ENCODE measurements around the gene A4GALT. TPM values are rescaled to one million over a fixed set of nuclear protein-coding genes. Genes with fewer than 3 reads are reported as not detected.
A peak's percentile ranks its signal among the peaks of the same experiment; 100 is the strongest.

A4GALT gene
- total and polyA plus RNA-seq, 2 donors from 2014 or later = 76.2 to 186 TPM

DNA sequence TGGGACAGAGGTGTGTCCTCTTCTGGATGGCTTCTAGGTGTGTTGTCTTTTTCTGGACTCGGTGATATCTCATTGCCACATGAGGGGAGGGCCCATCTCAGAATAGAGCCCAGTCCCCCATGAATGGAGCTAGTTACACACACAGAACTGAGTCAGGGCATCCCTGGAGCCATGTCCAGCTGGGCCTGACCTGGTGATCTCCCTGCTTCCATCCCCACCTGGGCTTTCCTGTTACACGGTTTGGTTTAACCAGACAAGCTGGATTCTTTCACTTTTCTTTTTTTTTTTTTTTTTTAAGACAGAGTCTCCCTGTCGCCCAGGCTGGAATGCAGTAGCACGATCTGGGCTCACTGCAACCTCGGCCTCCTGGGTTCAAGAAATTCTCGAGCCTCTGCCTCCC lies 6.1 kb upstream of the A4GALT start:
- Histone ChIP-seq H3K36me3 (ENCODE audit: control insufficient read depth in 2 of 3, insufficient read depth in 3 of 3, low read length in 3 of 3) (no peaks in the 10 kb centered on the region), H3K27me3 (ENCODE audit: control insufficient read depth, insufficient read depth, low read length) (peaks cover under 1% of the 10 kb centered on the region), H3K27ac (ENCODE audit: low read depth in 2 of 2, low read length in 2 of 2) (no peak overlapping the region), H3K4me1 (ENCODE audit: control insufficient read depth in 2 of 3, insufficient read depth in 2 of 3, low read depth in 1 of 3, low read length in 3 of 3) (no peaks in the 10 kb centered on the region), H3K4me3 (ENCODE audit: low read length in 3 of 3) (no peak overlapping the region), H3K9me3 (ENCODE audit: control insufficient read depth in 2 of 3, insufficient read depth in 1 of 3, low read length in 3 of 3) (no peaks in the 10 kb centered on the region), H3K9ac (ENCODE audit: low read length in 3 of 3) (no peak overlapping the region)
- TF ChIP-seq, protein P1, sequence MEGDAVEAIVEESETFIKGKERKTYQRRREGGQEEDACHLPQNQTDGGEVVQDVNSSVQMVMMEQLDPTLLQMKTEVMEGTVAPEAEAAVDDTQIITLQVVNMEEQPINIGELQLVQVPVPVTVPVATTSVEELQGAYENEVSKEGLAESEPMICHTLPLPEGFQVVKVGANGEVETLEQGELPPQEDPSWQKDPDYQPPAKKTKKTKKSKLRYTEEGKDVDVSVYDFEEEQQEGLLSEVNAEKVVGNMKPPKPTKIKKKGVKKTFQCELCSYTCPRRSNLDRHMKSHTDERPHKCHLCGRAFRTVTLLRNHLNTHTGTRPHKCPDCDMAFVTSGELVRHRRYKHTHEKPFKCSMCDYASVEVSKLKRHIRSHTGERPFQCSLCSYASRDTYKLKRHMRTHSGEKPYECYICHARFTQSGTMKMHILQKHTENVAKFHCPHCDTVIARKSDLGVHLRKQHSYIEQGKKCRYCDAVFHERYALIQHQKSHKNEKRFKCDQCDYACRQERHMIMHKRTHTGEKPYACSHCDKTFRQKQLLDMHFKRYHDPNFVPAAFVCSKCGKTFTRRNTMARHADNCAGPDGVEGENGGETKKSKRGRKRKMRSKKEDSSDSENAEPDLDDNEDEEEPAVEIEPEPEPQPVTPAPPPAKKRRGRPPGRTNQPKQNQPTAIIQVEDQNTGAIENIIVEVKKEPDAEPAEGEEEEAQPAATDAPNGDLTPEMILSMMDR (IDR thresholded peaks at IDR 0.05; ENCODE audit: borderline replicate concordance, extremely low read depth, insufficient read depth) = no peak
- no peak for DNase-seq
- FAIRE-seq = no peak
- intact Hi-C loops (cut with DNase I) = no loop called here

DNA sequence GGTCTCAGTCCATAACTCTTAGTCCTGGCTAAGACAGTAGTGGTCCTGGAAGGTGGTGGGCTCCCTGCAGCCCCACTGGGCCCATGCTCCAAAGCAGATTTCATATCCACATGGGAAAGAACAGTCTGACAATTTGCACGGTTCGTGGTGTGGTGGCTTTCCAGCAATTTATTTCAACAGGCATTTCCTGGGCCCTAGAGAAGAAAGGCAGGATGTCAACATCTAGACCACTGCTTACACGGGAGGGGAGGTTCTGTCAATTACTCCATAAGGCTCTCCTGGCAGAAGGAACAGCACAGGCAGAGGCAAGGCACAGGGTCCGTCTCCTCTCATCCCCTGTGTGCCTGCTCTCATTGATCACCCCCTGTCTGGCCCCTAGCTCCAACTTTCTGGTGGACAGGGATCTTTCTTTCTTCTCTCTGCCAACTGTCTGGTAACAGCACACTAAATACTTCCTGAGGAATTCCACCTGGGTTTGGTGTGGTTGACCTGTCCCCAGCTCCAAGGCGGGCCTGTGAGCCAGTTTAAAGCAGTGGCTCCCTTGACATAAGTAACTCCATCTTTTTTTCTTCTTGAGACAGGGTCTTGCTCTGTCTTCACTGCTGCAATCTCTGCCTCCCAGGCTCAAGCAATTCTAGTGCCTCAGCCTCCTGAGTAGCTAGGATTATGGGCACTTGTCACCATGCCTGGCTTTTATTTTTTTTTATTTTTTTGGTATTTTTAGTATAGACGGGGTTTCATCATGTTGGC lies 5.1 kb upstream of the A4GALT start:
- TF ChIP-seq, protein P1 (IDR thresholded peaks at IDR 0.05; ENCODE audit: borderline replicate concordance, extremely low read depth, insufficient read depth) = no peak
- intact Hi-C loops (cut with DNase I) = no loop called here
- no peak for DNase-seq
- Histone ChIP-seq H3K4me3 (ENCODE audit: low read length in 3 of 3) (no peak overlapping the region), H3K9ac (ENCODE audit: low read length in 3 of 3) (no peak overlapping the region), H3K9me3 (ENCODE audit: control insufficient read depth in 2 of 3, insufficient read depth in 1 of 3, low read length in 3 of 3) (no peaks in the 10 kb centered on the region), H3K27me3 (ENCODE audit: control insufficient read depth, insufficient read depth, low read length) (peaks cover 9% of the 10 kb centered on the region), H3K36me3 (ENCODE audit: control insufficient read depth in 2 of 3, insufficient read depth in 3 of 3, low read length in 3 of 3) (no peaks in the 10 kb centered on the region), H3K4me1 (ENCODE audit: control insufficient read depth in 2 of 3, insufficient read depth in 2 of 3, low read depth in 1 of 3, low read length in 3 of 3) (peaks cover 0 to 4% (median 0%) of the 10 kb centered on the region in 3 donors), H3K27ac (ENCODE audit: low read depth in 2 of 2, low read length in 2 of 2) (no peak overlapping the region)
- no peak for FAIRE-seq

DNA sequence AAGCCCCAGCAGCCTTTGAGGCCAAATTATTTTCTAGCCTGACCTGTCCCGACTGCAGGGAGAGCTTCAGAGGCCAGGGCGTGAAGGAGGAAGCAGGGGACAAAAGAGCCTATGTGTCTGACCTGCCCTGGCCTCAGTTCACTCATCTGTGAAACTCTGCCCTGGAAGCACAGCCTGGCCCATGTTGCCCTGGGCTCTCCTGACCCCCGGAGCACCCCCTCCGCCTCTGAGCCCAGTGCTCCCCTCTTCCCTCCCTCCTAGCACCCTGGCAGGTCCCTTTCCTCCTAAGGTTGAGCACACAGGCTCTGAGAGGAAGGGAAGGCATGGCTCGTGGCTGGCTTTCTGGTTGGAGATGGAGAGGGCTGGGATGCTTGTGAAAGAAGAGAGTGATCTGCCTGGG lies 3.4 kb upstream of the A4GALT start:
- Histone ChIP-seq H3K4me3 (ENCODE audit: low read length in 3 of 3) (no peak overlapping the region), H3K36me3 (ENCODE audit: control insufficient read depth in 2 of 3, insufficient read depth in 3 of 3, low read length in 3 of 3) (no peaks in the 10 kb centered on the region), H3K4me1 (ENCODE audit: control insufficient read depth in 2 of 3, insufficient read depth in 2 of 3, low read depth in 1 of 3, low read length in 3 of 3) (peaks cover 0 to 4% (median 0%) of the 10 kb centered on the region in 3 donors), H3K27me3 (ENCODE audit: control insufficient read depth, insufficient read depth, low read length) (peaks cover 9% of the 10 kb centered on the region), H3K9ac (ENCODE audit: low read length in 3 of 3) (no peak overlapping the region), H3K9me3 (ENCODE audit: control insufficient read depth in 2 of 3, insufficient read depth in 1 of 3, low read length in 3 of 3) (no peaks in the 10 kb centered on the region), H3K27ac (ENCODE audit: low read depth in 2 of 2, low read length in 2 of 2) (no peak overlapping the region)
- intact Hi-C loops (cut with DNase I) = no loop called here
- no peak for FAIRE-seq
- peak in 1 of 5 donors; percentile 72 for DNase-seq
- TF ChIP-seq, protein P1 (IDR thresholded peaks at IDR 0.05; ENCODE audit: borderline replicate concordance, extremely low read depth, insufficient read depth) = no peak

Measured in kidney (tissue), 14 donors.